ENCODE measurements around the gene C17orf78. TPM values are rescaled to one million over a fixed set of nuclear protein-coding genes. Genes with fewer than 3 reads are reported as not detected.

C17orf78 gene
- total and polyA plus RNA-seq, 2 of the 13 experiments (the other 11 are each of a cell fraction or from before 2014, with no cell fraction given): not detected

- no peak for TF ChIP-seq ZNF639 (CRISPR knock-in tag; conservative IDR thresholded peaks at IDR 0.05)
- no peak for TF ChIP-seq PLSCR1 (CRISPR knock-in tag; IDR thresholded peaks at IDR 0.05; ENCODE audit: borderline replicate concordance)
- no peak for TF ChIP-seq AFF4 (CRISPR knock-in tag; IDR thresholded peaks at IDR 0.05)
Measured at GRCh38 chr17:37375706-37376105, at the start of gene C17orf78 (continued).

- Histone ChIP-seq H3K9me3 (ENCODE audit: low read length) (no peaks in the 10 kb centered on the region), H2AFZ (ENCODE audit: low read length) (no peak overlapping the region), H3K27ac (ENCODE audit: extremely low read length, insufficient read depth, low read length) (no peak overlapping the region), H4K20me1 (ENCODE audit: insufficient read depth, low read length) (no peaks in the 10 kb centered on the region; the same call in 1 of the 2 replicates), H3K4me3 (replicated peaks in 1 of 3; ENCODE audit: insufficient read depth in 1 of 3, low read depth in 2 of 3, low read length in 3 of 3) (no peak overlapping the region), H3K79me2 (ENCODE audit: insufficient read depth, low read length) (peaks cover 24% of the 10 kb centered on the region), H3K4me1 (ENCODE audit: insufficient read depth, low read length) (peaks cover 10% of the 10 kb centered on the region), H3K9ac (ENCODE audit: insufficient read depth, low read depth, low read length) (no peak overlapping the region), H3K27me3 (ENCODE audit: control insufficient read depth in 1 of 2, insufficient read depth in 2 of 2, low read length in 2 of 2) (no peaks in the 10 kb centered on the region), H3K4me2 (ENCODE audit: low read depth, low read length) (no peak overlapping the region), H3K36me3 (replicated peaks in 1 of 2; ENCODE audit: control insufficient read depth in 1 of 2, insufficient read depth in 2 of 2, low read length in 2 of 2) (peaks cover 8 to 47% of the 10 kb centered on the region in 2 experiments)
- intact Hi-C loops (cut with micrococcal nuclease; ENCODE audit: unreplicated experiment): no loop called here
- ChIA-PET POLR2A (no interaction called here), CTCF (ENCODE audit: low intra/inter-chr PET ratio, low total read pairs) (no interaction called here)
- WGBS (ENCODE audit: low lambda C conversion rate): 92% methylated on average over 5 of the region's 5 CpGs
- BruUV-seq (replicated peaks): no TSS peak
- DNase-seq (ENCODE audit: low spot score): no peak
- no peak for FAIRE-seq
- in situ Hi-C loops (cut with HindIII; ENCODE audit: extremely low pct_ligation_motif_present, low pct_unique_long_range_greater_than_20kb): no loop called here
- ATAC-seq: no peak
- no peak for TF ChIP-seq TCF7 (IDR thresholded peaks at IDR 0.05; ENCODE audit: low read depth)
- no peak for TF ChIP-seq MIXL1 (CRISPR knock-in tag; IDR thresholded peaks at IDR 0.05)
- TF ChIP-seq TFE3 (CRISPR knock-in tag; IDR thresholded peaks at IDR 0.05): no peak
- TF ChIP-seq JARID2 (CRISPR knock-in tag; IDR thresholded peaks at IDR 0.05; ENCODE audit: insufficient replicate concordance): no peak
- no peak for TF ChIP-seq CEBPB (IDR thresholded peaks at IDR 0.05; ENCODE audit: borderline replicate concordance, low read depth, low read length)
- no peak for TF ChIP-seq TFDP1 (CRISPR knock-in tag; IDR thresholded peaks at IDR 0.05; ENCODE audit: borderline replicate concordance)
- no peak for TF ChIP-seq WIZ (CRISPR knock-in tag; IDR thresholded peaks at IDR 0.05)
- no peak for TF ChIP-seq ZNF326 (CRISPR knock-in tag; IDR thresholded peaks at IDR 0.05; ENCODE audit: borderline replicate concordance)
- TF ChIP-seq KLF15 (CRISPR knock-in tag; IDR thresholded peaks at IDR 0.05; ENCODE audit: borderline replicate concordance): no peak
Measured at GRCh38 chr17:37327341-37328090, 48.3 kb upstream of the C17orf78 start.
